Gastrocnemius medialis (tissue), 4 donors: Measurements from ENCODE around the gene LRRC3.

ENCODE experiments used
- CTCF ChIP-seq, 5 experiments: fragments of 450-650 bp in 3 of 5; fragments of 200-600 bp in 2 of 5; sonication (generic) in 2 of 5; IDR thresholded peaks in 4 of 5; conservative IDR thresholded peaks in 1 of 5; 1 replicate in 4 of 5; 2 replicates in 1 of 5; pipeline ENCODE4 v1.5.1; 2016 to 2019; ENCODE audit warnings: antibody characterized with exemption in 5 of 5, mild to moderate bottlenecking in 3 of 5, moderate library complexity in 3 of 5
- POLR2A ChIP-seq, 2 donors: fragments of 450-650 bp; IDR thresholded peaks; one replicate each; pipeline ENCODE4 v1.6.1; 2017; ENCODE audit warnings: antibody characterized with exemption in 2 of 2, mild to moderate bottlenecking in 2 of 2, moderate library complexity in 2 of 2

- TF ChIP-seq CTCF (IDR thresholded peaks at IDR 0.05 in 4 of 5, conservative IDR thresholded peaks at IDR 0.05 in 1 of 5) (no peak), POLR2A (IDR thresholded peaks at IDR 0.05) (no peak)
These were observed 43.2 kb downstream of the LRRC3 start for GRCh38 chr21:44498280-44499210.
